ENCODE measurements around the gene TMEM121. TPM values are rescaled to one million over a fixed set of nuclear protein-coding genes. Genes with fewer than 3 reads are reported as not detected.
"Not testable (repeated sequence)": the region's sequence is repeated elsewhere in the genome, so short reads cannot be mapped to it uniquely, and the experiment has no call there.

The TMEM121 gene
- total and polyA plus RNA-seq, 2 of the 4 experiments (the other 2 are of a cell fraction): 2.7 to 6.3 TPM

- H2BK20ac ChIP-seq (ENCODE audit: low read depth, low read length); POLR2A ChIA-PET (ENCODE audit: unreplicated experiment); H3K14ac ChIP-seq (replicated peaks; ENCODE audit: low read depth, low read length); H2AFZ ChIP-seq (replicated peaks; ENCODE audit: low read length, poor library complexity); H4K91ac ChIP-seq (ENCODE audit: insufficient read depth, low read depth, low read length); H2AK9ac ChIP-seq (replicated peaks; ENCODE audit: low read depth, low read length, poor library complexity); H3K4me2 ChIP-seq (ENCODE audit: low read depth, low read length); H3K9ac ChIP-seq (ENCODE audit: low read depth, low read length); dilution Hi-C loops (cut with HindIII; ENCODE audit: low sequenced_read_pairs, unreplicated experiment); ATAC-seq (ENCODE audit: low read depth); H2BK5ac ChIP-seq (ENCODE audit: low read depth, low read length, poor library complexity, severe bottlenecking); intact Hi-C loops (cut with micrococcal nuclease); H3K23ac ChIP-seq (ENCODE audit: low read depth, low read length); H3K18ac ChIP-seq (ENCODE audit: low read depth, low read length); H3K36me3 ChIP-seq (ENCODE audit: control insufficient read depth, insufficient read depth, low read length); in situ Hi-C loops (cut with MboI; ENCODE audit: low sequenced_read_pairs); H4K20me1 ChIP-seq (ENCODE audit: insufficient read depth, low read length); DNase-seq; H4K8ac ChIP-seq (ENCODE audit: low read depth in 2 of 2, low read length in 2 of 2); H2BK120ac ChIP-seq (ENCODE audit: low read depth, low read length); BruUV-seq (replicated peaks); H3K56ac ChIP-seq (ENCODE audit: extremely low read depth, insufficient read depth, low read length); H3K79me1 ChIP-seq (ENCODE audit: low read depth in 1 of 2, low read length in 2 of 2); H2AK5ac ChIP-seq (ENCODE audit: low read depth, low read length); H3K4ac ChIP-seq (ENCODE audit: low read depth, low read length); H3K27me3 ChIP-seq (ENCODE audit: control insufficient read depth, insufficient read depth, low read length); H3K4me1 ChIP-seq (ENCODE audit: control insufficient read depth, insufficient read depth, low read length); H4K5ac ChIP-seq (ENCODE audit: low read depth, low read length); H3K4me3 ChIP-seq (ENCODE audit: insufficient read depth, low read depth, low read length); H2BK15ac ChIP-seq (ENCODE audit: low read depth, low read length); H3K9me3 ChIP-seq (ENCODE audit: control insufficient read depth, insufficient read depth, low read length); H3K27ac ChIP-seq (ENCODE audit: insufficient read depth, low read length); H3K9me1 ChIP-seq (ENCODE audit: insufficient read depth, low read length); CTCF ChIA-PET: not testable (repeated sequence)
- WGBS, 2 experiments (ENCODE audit: extremely low coverage in 2 of 2, insufficient read length in 1 of 2): no CpG with 5 or more reads among the region's 14 CpGs
These were observed 35.0 kb downstream of the TMEM121 start for GRCh38 chr14:105561345-105561744.

Measured in IMR-90 (cell line).